ENCODE data around the gene PRDM16.

DNA sequence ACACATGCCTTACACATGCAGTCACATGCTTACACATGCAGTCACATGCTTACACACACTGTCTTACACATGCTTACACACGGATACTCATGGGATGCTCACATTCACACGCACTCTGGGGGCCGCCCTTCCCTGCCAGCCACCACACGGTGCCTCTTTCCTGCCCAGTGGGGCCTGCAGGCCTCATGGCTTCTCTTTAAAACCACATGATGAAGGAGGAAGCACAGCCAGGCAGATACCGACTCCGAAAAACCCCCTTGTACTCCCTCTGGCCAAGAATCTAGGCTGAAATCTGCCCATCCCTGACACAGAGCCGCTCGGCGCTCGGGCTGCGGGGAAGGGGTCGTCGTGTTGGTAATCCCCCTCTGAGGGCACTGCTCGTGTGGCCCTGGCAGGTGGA lies 113.0 kb downstream of the PRDM16 start:
- no peak for TF ChIP-seq POLR2A (IDR thresholded peaks at IDR 0.05)
- TF ChIP-seq, protein P1, sequence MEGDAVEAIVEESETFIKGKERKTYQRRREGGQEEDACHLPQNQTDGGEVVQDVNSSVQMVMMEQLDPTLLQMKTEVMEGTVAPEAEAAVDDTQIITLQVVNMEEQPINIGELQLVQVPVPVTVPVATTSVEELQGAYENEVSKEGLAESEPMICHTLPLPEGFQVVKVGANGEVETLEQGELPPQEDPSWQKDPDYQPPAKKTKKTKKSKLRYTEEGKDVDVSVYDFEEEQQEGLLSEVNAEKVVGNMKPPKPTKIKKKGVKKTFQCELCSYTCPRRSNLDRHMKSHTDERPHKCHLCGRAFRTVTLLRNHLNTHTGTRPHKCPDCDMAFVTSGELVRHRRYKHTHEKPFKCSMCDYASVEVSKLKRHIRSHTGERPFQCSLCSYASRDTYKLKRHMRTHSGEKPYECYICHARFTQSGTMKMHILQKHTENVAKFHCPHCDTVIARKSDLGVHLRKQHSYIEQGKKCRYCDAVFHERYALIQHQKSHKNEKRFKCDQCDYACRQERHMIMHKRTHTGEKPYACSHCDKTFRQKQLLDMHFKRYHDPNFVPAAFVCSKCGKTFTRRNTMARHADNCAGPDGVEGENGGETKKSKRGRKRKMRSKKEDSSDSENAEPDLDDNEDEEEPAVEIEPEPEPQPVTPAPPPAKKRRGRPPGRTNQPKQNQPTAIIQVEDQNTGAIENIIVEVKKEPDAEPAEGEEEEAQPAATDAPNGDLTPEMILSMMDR (IDR thresholded peaks at IDR 0.05): no peak
